HTR-8/SVneo (cell line): ENCODE measurements around the gene SLC39A10.
"Not testable (repeated sequence)": the region's sequence is repeated elsewhere in the genome, so short reads cannot be mapped to it uniquely, and the experiment has no call there.

Experiments used
- DNase-seq: peaks from one replicate; pipeline ENCODE4 v3.0.0; 2011; ENCODE audit warnings: low spot score, mixed read lengths; ENCODE audit not compliant: insufficient read length
- FAIRE-seq: peaks from 2 replicates; lab custom pipeline; 2011; peaks lifted over from hg19 to GRCh38; lab: Jason Lieb, UNC

The SLC39A10 gene

GRCh38 chr2:195670191-195670590 is 13.2 kb downstream of the SLC39A10 start:
- DNase-seq: no peak
- FAIRE-seq: no peak

- DNase-seq: no peak
- no peak for FAIRE-seq
These were observed 14.5 kb downstream of the SLC39A10 start for GRCh38 chr2:195671563-195671962.

- no peak for FAIRE-seq
These were observed 15.6 kb downstream of the SLC39A10 start for GRCh38 chr2:195672674-195673073.

GRCh38 chr2:195674491-195675221 is 17.6 kb downstream of the SLC39A10 start:
- no peak for DNase-seq
- FAIRE-seq: no peak

More at GRCh38 chr2:195672674-195673073, 15.6 kb downstream of the SLC39A10 start:
- DNase-seq: no peak

GRCh38 chr2:195675783-195676427 is 18.9 kb downstream of the SLC39A10 start:
- FAIRE-seq: no peak
- no peak for DNase-seq

GRCh38 chr2:195677290-195677689 is 20.3 kb downstream of the SLC39A10 start:
- DNase-seq: no peak

GRCh38 chr2:195677884-195678283 is 20.9 kb downstream of the SLC39A10 start:
- DNase-seq (no peak), FAIRE-seq (no peak)

More at GRCh38 chr2:195677290-195677689, 20.3 kb downstream of the SLC39A10 start:
- no peak for FAIRE-seq

GRCh38 chr2:195682077-195682476 is 25.1 kb downstream of the SLC39A10 start:
- no peak for DNase-seq
- FAIRE-seq: no peak

GRCh38 chr2:195683174-195683573 is 26.1 kb downstream of the SLC39A10 start:
- FAIRE-seq: no peak

GRCh38 chr2:195686564-195686963 is 29.5 kb downstream of the SLC39A10 start:
- DNase-seq (no peak), FAIRE-seq (no peak)

More at GRCh38 chr2:195683174-195683573, 26.1 kb downstream of the SLC39A10 start:
- DNase-seq: no peak

GRCh38 chr2:195687320-195688086 is 30.5 kb downstream of the SLC39A10 start:
- no peak for FAIRE-seq
- DNase-seq: no peak

- DNase-seq, FAIRE-seq: not testable (repeated sequence)
These were observed 35.5 kb downstream of the SLC39A10 start for GRCh38 chr2:195692531-195692930.

GRCh38 chr2:195694553-195694952 is 37.5 kb downstream of the SLC39A10 start:
- FAIRE-seq (no peak), DNase-seq (no peak)

- FAIRE-seq: no peak
- no peak for DNase-seq
These were observed 38.1 kb downstream of the SLC39A10 start for GRCh38 chr2:195695002-195695631.

- FAIRE-seq (no peak), DNase-seq (no peak)
These were observed 39.0 kb downstream of the SLC39A10 start for GRCh38 chr2:195696012-195696411.

- FAIRE-seq: no peak
- no peak for DNase-seq
These were observed 40.7 kb downstream of the SLC39A10 start for GRCh38 chr2:195697681-195698220.

GRCh38 chr2:195700480-195700879 is 43.5 kb downstream of the SLC39A10 start:
- FAIRE-seq: no peak
- DNase-seq: no peak

GRCh38 chr2:195706161-195706900 is 49.3 kb downstream of the SLC39A10 start:
- FAIRE-seq (no peak), DNase-seq (peak; percentile 12)
